T-helper 1 cell (primary cell): ENCODE data around the gene SNX17.
"Not testable (repeated sequence)": the region's sequence is repeated elsewhere in the genome, so short reads cannot be mapped to it uniquely, and the experiment has no call there.

Source experiments
- DNase-seq, 5 donors: peaks; one replicate each; pipeline ENCODE4 v3.0.0-alpha.2; 2012 to 2020
- total RNA-seq, 4 donors: gene quantifications; one replicate each; lab custom pipeline; 2026; lab: John Stamatoyannopoulos, UW

SNX17 gene, protein sequence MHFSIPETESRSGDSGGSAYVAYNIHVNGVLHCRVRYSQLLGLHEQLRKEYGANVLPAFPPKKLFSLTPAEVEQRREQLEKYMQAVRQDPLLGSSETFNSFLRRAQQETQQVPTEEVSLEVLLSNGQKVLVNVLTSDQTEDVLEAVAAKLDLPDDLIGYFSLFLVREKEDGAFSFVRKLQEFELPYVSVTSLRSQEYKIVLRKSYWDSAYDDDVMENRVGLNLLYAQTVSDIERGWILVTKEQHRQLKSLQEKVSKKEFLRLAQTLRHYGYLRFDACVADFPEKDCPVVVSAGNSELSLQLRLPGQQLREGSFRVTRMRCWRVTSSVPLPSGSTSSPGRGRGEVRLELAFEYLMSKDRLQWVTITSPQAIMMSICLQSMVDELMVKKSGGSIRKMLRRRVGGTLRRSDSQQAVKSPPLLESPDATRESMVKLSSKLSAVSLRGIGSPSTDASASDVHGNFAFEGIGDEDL
- total RNA-seq = 54.4 to 85.4 (median 72.0) reads per million in 4 donors

DNA sequence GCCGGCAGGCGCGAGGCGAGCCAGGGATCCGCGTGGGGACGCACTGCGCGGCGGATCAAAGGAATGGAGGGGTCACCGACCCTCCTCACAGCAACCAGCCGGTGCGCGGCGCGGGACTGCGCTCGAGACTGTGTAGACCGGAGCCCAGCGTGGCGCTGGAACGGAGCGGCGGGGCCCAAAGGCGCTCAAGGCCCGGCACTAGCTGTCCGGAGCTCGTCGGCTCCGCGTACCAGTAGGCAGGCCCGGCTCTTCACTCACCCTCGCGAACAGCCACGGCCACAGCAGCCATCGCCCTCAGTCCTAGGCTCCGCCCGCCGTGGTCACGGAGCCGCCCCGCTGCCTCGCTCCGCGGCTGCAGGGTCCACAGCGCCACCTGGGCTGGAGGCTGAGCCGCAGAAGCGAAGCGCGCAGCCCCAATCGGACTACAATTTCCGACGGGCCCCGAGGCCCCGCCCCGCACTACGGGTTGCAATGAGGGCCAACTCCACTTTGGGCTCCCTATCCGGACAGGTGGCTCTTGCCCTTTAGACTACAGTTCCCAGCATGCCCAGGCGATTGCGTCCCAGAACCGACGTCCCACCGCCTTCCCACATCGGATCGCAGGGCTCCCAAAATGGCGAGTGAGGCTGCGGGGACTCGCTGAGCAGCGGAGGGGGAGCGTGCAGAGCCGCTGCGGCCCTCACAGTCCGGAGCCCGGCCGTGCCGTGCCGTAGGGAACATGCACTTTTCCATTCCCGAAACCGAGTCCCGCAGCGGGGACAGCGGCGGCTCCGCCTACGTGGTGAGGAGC lies at the start of gene SNX17, which contains the start of gene EIF2B4:
Gene SNX17 (plus strand): TSS at position 591 of the 790 bp plus-strand sequence. CDS start 128 bp downstream, at position 719.
Gene EIF2B4 (minus strand): TSS at position 313 of the 790 bp plus-strand sequence. CDS start 24 bp downstream, at position 289.
- peak; percentile 98 to 99 (median 99) for DNase-seq

DNA sequence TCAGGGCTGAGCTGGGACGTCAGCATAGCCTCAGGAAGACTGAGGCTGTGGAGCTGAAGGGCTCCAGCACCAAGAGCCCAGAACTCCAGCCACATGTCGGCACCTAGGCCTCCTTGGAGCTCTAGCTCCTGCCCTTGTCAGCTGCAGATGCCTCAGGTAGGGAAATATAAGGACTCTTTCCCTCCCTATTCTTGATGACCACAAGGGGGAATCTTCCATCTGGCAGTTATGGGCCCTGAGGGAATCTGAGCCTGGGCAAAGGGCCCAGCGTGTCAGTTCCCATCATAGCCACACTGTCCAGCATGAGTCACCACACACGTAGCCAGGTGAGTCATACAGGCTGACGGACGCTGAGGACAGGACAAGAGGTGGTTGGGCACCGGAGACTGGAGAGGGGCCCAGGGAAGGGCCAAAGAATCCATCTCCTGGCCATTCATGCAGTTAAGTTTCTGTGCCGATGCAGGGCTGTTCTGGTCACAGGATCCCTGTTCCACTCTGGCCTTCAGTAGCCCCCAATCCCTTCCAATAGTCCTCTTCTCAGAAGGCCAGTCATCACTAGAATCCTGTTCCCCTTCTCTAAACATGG lies 49.4 kb upstream of the SNX17 start:
- no peak for DNase-seq

DNA sequence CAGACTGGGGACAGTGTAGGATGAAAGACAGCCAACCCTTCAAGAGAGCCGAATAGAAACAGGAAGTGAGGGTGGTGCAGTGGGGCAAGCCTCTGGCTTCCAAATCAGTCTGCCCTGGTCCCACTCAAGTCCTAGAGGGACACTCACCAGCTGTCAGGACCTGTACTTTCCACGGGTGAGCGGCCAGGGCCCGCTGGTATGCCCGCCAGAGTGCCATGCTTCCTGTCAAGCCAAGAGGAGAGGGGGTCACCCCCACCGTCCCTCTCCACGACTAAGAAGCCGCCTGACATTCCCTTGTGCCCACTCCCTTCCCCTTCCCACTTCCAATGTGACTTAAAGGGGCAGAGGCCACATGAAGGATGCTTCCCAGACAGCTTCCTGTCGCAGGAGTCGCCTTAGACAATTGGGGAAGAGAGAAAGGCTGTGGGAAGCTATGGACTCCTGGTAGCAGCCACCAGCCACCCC lies 48.1 kb upstream of the SNX17 start:
- peak in 1 of 5 donors; percentile 8 for DNase-seq

DNA sequence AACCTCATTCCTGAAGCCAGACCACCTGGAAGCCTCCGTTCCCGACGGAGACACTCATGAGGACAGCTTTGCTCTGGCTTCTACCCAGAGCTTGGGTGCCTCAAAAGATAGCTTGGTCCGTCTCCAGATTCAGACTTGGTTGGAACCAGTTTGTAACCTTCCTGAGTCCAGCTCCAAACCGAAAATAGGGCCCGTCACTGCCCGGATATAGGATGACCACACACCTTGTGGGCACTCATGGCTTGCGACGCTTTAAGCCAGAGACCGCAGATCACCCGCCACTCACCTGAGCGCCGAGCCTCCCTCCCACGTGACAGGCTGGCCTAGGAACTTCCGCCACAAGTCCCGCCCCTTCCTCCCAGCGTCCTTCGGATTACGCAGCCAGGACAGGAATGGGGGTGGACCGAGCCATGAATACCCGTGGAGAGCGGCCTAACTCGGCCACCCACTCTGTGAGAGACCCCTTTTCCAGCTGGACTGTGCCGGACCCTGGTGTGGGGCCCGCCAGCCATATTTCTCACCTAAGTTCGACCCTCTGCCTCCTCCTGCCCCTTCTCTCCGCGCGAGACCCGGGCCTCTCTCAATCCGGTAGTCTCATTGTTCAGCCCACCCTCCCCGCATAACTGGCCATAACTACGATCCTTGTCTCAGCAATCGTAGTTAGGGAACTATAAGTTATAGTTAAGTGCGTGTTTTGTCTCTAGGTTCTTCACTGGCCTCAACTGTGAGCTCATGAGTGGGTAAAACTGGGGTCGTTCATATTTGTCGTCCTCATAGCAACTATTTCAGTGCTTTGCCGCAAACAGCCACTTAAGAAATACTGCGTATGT lies 47.4 kb upstream of the SNX17 start, which contains the start of gene MPV17:
Gene MPV17 (minus strand): TSS at position 332 of the 830 bp plus-strand sequence. CDS start 580 bp downstream, outside the sequence.
- DNase-seq = peak; percentile 69 to 87 (median 78)

DNA sequence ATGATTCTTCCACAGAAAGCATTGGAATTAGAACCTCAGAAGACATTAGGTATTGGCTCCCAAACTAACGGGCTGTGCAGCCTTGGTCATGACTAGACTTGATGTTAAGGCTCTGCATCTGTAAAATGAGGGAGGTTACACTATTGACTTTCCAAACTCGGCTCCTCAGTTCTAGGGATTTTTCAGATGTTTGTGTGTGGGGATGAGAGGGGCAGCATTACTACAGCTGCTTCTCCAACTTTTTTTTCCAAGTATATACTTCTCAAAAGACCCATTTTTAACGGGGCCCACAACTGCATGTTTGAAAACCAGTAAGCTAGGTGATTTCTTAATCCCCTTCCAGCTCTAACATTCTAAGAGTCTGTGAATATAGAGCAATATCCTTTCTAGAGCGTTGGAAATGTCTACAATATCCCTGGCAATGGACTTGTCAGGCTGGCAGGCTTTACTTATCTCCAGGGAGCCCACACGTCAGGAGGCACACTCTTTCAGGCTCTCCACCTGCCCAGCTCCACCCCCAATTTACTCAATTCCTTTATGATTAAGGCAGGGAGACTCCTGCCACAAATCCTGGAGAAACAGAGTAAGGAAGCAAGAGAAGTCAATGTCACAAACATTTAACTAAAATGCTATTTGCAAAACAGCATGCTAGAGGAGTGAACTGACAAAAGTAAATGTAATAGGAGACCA lies 46.7 kb upstream of the SNX17 start:
- no peak for DNase-seq

DNA sequence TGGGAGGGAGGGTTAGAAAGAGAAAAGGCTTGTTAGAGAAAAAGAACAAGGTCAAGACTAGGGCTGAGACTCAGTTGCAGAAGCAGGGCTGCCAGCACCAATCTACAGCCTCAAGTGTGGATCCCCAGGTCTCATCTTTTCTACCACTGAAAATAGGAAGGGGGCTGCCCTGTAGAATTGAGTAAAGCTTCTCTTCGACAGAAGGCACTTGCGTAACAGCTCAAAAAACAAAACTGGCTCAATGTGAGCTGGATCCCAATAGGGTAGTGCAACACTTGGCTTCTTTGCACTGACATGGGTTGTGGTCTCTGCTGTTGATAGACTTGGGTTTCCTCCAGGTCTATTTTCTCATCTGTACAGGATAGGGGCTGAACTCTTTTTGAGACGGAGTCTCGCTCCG lies 45.7 kb upstream of the SNX17 start:
- DNase-seq = no peak

DNA sequence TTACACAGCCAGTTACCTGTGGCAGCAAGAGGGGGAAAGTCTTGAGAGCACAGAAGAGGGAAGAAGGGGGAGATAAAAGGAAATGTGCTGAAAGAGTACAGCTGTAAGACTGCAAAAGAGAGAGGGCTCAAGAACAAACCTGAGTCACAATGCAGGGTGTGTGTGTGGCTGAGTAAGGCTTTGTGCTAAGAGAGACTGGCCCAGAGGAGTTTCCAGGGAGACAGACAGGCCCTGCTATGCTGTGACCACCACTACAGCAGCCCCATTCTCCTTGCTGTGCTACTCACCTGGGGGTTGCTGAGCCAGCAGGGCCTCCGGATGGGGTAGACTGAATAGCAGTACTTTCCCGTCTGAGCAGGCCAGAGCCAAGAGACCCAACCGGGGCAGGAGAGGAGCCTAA lies 35.1 kb upstream of the SNX17 start:
- no peak for DNase-seq

DNA sequence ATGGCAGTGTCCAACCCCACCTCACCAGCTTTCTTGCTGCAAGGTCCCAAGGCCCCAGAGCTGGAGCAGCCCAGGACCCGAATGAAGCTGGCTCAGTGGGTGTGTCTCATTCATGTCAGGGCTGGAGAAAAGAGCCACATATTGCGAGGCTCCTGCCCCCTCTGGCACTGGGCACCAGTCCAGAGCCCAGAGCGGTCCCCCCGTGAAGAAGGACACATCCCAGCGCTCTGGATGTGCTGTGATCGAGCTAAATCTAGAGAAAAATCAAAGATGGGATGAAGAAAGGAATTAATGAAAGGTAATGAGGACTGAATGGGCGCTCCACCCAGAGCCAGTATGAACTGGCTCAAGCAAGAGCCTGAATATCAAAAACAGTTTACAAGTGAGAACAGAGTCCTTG lies 34.2 kb upstream of the SNX17 start:
- no peak for DNase-seq

DNA sequence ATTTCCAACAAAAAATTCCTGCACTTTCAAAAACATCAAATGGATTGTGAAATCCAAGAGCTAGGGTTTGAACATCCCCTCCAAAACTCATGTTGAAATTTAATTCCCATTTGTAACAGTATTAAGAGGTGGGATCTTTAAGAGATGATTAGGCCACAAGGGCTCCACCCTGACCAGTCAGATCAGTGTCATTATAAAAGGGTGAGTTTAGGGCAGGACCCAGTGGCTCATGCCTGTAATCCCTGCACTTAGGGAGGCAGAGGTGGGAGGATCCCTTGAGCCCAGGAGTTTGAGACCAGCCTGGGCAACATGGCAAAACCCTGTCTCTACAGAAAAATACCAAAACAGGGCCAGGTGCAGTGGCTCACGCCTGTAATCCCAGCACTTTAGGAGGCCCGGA lies 22.8 kb upstream of the SNX17 start:
- no peak for DNase-seq

DNA sequence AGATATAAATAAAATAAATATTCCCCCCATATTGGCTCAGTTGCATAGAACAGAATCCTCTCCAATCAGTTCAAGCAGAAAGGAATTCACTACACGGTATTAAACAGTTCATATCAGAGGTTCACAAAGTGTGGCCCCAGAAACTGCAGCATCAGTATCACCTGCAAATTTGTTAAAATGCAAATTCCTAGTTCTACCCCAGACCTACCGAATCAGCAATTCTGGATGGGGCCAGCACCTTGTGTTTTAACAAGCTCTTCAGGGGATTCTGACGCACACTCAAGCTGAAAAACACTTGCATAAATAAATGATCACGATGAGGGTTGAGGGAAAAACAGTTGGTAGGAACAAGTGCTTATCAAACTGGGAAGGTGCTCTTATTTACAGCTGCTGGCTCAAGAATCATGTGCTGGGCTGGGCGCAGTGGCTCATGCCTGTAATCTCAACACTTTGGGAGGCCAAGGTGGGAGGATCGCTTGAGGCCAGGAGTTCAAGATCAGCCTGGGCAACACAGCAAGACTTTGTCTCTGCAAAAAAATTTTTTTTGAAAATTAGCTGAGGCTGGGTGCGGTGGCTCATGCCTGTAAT lies 20.2 kb upstream of the SNX17 start:
- DNase-seq = no peak

DNA sequence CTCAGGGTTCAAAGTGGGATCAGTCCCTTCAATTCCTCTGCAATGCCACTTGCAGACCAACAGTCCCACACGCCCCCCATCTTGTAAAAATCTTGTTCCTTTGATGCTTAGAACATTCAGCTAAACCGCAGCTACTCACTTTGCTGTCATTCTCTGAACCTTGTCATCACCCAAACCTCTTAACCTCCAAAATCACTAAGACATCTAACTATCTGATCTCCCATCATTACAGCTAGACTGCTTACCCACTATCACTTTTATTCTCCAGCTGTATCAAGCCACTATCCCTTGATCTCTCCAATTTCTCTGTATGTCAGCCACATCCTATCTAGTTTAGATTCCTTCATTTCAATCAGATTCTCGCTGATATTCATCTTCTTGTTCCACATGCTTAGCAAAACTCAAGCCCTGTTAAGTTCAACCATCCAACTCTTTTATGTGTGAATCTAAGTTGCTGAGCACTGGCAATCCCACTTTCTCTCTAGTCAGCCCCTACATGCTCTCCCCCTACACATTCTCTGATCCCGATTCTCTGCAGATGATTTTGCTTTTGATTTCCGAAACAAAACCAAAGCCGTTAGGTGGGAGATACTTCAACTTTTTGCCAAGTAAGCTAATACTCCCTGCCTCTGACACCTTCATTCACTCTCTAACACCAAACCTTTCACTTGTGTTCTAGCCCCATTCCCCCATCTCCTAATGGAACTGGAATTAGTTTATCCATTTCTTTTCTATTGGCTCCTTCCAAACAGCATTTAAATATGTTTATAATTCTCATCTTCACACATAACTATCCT lies 18.4 kb upstream of the SNX17 start:
- DNase-seq = no peak

DNA sequence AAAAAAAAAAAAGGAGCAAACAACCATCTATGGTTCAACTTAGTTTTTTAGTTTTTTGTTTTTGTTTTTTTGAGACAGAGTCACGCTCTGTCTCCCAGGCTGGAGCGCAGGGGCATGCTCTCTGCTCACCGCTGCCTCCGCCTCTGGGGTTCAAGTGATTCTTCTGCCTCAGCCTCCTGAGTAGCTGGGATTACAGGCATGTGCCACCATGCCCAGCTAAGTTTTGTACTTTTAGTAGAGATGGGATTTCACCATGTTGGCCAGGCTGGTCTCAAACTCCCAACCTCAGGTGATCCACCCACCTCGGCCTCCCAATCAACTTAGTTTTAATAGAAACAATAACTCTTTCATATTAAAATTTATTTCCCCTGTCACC lies 17.0 kb upstream of the SNX17 start:
- not testable (repeated sequence) for DNase-seq

DNA sequence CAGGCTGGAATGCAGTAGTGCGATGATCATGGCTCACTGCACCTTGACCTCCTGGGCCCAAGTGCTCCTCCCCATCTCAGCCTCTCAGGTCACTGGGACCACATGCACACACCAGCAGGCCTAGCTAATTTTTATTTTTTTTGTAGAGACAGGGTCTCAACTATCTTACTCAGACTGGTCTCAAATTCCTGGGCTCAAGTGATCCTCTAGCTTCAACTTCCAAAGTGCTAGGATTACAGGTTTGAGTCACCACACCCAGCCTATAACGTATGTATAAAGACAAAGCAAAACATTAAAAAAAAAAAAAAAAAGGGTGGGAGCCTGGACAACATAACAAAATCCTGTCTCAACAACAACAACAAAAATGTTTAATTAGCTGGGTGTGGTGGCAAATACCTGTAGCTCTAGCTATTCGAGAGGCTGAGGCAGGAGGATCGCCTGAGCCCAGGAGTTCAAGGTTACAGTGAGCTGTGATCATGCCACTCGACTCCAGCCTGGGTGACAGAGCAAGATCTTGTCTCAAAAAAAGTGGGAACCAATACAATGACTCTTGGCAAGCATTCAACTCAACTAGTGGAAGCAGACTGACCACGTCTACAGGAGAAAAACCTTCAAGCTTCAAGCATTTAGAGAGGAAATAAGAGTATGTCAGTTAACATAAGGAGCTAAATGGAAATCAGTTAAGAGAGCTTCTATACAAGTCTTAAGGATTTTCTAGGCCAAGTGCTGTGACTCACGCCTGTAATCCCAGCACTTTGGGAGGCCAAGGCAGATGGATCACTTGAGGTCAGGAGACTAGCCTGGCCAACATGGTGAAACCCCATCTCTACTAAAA lies 16.4 kb upstream of the SNX17 start:
- DNase-seq = no peak

DNA sequence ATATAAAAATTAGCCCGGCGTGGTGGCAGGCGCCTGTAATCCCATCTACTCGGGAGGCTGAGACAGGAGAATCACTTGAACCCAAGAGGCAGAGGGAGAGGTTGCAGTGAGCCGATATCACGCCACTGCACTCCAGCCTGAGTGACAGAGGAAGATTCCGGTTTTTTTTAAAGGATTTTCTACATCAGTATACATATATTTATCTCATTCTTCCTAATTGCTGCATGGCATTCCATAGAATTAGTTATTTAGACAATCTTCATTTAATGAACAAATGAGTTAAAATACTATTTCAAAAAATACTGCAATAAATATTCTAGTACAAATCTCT lies 15.9 kb upstream of the SNX17 start:
- no peak for DNase-seq

DNA sequence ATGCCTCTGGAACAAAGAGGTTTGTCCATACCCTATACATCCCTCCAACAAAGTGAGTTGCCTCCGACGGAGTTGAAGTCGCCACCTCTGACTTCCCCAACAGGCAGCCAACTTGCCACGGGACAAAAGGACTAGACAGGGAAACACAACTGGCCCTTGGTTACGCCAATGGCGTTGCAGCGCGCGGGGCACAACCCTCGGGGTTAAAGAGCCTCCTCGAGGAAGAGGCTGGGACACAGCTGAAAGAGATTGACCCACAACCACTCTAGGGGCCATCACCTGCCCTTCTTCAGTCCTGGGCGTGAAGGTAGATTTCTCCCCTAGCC lies 14.4 kb upstream of the SNX17 start:
- DNase-seq = peak in 2 of 5 donors; percentile 28 to 33

DNA sequence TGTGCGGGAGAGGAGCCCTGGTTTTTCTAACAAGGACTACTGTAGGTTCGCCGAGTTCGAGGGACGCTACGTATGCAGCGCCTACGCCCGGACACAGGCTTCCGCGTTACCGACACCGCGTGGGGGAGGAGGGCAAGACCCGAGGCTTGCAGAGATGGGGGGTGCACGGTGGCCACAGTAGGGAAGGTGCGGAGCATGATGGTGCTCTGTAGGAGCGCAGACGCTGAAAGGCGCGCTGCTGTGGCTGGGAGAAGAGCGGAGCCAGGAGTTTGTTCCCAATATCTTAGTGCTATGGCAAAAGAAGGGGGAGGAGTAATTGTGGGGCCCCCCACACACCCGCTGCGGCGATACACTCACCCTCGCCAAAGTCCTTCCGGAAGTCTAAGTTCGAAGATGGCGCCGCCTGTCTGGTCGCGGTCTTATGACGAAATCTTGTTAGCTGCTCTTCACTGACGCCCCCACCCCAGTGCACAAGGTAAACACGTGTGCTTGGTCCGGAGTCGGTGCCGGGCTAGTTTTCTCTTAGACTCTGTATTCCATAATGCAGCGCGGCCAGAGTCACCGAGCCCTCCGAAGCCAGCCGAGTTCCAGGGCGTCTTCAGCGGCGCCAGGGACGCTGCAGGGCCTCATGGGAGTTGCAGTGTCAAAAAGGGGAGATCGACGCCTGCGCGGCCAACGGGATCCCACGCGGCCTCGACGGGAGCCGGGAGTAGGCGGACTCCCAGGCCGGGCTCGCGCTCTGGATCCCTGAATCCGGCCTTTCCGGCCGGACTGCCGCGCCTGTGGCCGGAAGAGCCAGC lies 13.8 kb upstream of the SNX17 start, which contains the start of gene GTF3C2:
Gene GTF3C2 (minus strand): TSS at position 383 of the 800 bp plus-strand sequence. CDS start 13,210 bp downstream, outside the sequence.
- DNase-seq = peak; percentile 80 to 93 (median 89)

DNA sequence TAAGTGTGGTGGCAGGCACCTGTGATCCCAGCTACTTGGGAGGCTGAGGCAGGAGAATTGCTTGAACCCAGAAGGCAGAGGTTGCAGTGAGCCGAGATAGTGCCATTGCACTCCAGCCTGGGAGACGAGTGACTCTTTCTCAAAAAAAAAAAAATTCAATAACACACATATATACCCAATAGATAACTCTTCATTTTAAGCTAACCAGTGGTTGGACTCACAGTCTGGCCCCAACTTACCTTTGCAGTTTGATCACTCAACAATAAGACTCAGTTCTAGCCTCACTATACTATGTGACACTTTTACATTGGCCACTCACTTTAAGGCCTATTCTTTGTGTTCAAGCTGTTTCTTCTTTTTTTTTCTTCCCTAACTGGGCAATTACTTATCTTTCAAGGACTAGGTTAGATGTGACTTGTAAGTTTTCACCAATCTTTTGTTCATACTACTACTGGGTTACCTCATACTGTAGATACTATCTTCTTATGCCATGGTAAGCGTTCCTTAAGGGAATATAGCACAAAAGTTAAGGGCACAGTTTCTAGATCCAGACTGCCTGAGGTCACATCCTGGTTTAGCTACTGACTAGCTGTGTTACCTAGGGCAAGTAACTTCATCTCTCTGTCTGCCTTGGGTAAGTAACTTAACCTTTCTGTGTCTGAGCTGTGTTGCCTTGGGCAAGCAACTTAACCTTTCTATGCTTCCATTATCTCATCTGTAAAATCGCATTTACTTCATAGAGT lies 7.6 kb upstream of the SNX17 start:
- no peak for DNase-seq

DNA sequence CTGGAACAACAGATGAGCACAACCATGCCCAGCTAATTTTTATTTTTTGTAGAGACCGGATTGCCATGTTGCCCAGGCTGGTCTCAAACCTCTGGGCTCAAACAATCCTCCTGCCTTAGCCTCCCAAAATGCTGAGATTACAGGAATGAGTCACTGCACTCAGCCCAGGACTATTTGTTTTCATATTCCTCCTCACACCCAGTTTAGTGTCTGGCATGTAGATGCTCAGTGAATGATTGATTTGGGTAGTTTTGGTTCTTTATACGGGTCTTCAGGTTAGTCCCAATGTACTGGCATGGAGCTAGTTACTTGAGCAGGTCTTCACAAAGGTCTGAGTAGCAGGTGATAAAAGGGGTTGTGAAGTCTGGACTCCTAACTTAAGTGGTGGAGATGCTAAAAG lies 6.5 kb upstream of the SNX17 start:
- DNase-seq = no peak
